Activated T-helper 1 cell treated with Interleukin-2 at 50 U/mL for 16 hours (primary cell): ENCODE results near the gene G6PC2.

ENCODE experiments used
- DNase-seq: peaks from one replicate; pipeline ENCODE4 v3.0.0-alpha.2; 2020; ENCODE audit warnings: low read depth

G6PC2 gene

GRCh38 chr2:168945508-168945907 lies 44.4 kb downstream of the G6PC2 start:
- DNase-seq: no peak

DNA sequence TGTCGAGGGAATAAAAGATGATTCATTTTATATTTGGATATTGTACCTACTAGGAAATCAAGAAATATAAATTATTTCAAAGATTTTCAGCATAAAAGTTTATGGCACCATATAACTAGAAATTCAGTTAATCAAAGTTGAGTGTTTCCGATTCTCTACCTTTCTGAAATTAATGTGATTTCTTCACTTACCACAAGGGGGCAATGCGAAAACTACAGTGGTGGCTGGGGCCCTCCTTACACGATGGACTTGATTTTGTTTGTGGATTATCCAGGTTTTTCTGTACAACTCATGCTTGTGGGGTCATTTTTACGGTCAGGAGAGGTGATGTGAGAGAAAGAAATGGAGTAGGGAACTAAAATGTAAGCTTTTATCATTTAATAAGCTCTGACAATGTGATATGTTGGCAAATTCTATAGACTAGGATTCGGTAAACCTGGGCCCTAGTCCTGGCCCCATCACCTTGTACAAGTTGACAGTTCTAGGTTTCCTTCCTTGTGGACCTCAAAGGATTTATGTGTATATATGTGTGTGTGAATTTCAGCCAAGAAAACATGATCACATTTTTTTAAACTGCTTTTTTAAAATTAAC lies 47.6 kb downstream of the G6PC2 start:
- no peak for DNase-seq

GRCh38 chr2:168949324-168949723 lies 48.2 kb downstream of the G6PC2 start:
- DNase-seq: no peak

GRCh38 chr2:168951871-168952270 lies 50.8 kb downstream of the G6PC2 start:
- no peak for DNase-seq

DNA sequence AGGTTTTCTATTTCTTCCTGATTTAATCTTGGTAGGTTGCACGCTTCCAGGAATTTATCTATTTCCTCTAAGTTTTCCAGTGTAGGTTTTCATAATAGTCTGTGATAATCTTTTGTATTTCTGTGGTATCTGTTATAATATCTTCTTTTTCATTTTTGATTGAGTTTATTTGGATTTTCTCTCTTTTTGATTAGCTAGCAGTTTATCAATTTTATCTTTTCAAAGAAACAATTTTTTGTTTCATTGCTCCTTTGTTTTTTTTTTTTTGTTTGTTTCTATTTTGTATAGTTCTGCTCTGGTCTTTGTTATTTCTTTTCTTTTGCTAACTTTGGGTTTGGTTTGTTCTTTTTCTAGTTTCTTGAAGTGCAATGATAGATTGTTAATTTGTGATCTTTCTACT lies 51.3 kb downstream of the G6PC2 start:
- DNase-seq: no peak

- no peak for DNase-seq
Measured at GRCh38 chr2:168954256-168954655, 53.2 kb downstream of the G6PC2 start.

DNA sequence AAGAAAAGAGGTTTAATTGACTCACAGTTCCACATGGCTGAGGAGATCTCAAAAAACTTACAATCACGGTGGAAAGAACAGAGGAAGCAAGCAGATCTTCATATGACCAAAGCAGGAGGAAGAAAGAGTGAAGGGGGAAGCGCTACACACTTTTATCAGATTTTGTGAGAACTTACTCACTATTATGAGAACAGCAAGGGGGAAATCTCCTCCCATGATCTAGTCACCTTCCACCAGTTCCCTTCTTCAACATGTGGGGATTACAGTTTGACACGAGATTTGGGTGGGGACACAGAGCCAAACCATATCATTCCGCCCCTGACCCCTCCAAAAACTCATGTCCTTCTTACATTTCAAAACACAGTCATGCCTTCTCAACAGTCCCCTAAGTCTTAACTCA lies 54.2 kb downstream of the G6PC2 start:
- no peak for DNase-seq

DNA sequence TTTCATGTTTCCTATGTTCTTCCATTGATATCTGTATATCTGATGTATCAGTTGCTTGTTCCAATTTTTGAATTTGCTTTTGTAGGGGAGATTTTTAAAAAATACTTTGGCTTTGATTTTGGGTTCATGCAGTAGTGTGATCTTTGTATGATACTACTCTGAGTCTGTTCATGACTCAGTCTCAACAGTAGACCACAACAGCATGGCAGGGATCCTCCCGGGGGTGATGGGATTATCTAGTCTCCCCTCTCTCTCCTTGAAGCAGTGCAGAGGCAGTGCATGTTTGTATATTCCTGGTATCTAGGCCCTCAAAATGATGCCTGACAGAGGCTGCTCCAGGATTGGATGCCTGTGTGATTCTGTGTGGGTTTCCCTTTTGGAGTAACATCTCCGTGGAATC lies 55.3 kb downstream of the G6PC2 start:
- no peak for DNase-seq
